ENCODE measurements around the gene LEMD1.
A peak's percentile ranks its signal among the peaks of the same experiment; 100 is the strongest.
"Not testable (repeated sequence)": the region's sequence is repeated elsewhere in the genome, so short reads cannot be mapped to it uniquely, and the experiment has no call there.

LEMD1 gene

GRCh38 chr1:205424901-205425600 lies 3.2 kb upstream of the LEMD1 start:
- no peak for DNase-seq

DNA sequence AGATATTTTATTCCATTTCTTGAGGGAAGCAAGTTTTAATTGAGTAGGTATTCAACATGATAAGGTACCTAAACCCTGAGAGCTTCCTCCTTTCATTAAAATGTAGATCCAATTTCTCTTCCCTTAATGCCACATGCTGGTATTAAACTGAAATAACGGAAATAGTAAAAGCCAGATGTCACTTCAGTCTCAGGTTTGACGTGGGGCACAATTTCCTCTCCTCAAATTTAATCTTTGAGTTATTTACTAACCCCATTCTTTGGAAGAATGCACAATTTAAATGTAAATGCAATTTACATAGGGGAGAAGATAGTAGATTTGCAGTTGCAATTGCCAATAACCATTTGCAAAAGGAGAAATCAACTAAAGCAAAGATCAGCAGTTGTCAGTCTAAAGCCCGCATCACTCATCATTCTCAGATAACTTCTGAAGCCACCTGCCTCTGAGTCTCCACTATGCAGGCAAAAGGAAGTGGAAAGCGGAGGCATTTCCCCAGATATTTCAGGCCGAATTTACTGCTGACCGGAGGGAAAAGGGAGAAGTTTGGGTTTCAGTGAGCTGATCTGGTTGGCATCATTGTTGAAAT lies 2.1 kb upstream of the LEMD1 start:
- DNase-seq: no peak

- peak; percentile 67 for DNase-seq
Measured at GRCh38 chr1:205422993-205423642, 1.3 kb upstream of the LEMD1 start.

GRCh38 chr1:205420938-205421337 lies 918 bp downstream of the LEMD1 start:
- no peak for DNase-seq

GRCh38 chr1:205417870-205418635 lies 3.8 kb downstream of the LEMD1 start:
- no peak for DNase-seq

DNA sequence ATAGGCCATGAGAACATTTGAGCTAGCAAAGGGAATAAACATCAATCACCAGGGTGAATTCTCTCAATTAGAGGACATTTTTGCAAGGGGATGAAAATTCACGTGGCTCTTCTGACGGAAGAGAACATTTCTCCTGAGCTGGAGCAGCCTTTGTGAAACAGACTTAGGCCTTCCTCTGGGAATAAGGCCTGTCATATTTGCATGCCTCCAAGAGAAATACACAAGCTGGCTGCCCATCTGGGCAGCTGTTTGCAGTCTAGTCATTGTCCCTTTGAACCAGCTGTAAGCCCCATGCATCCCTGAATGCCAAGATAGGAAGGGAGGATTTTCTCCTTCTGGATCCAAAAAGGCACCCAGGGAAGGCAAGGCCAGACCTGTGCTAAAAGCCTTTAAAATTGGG lies 5.5 kb downstream of the LEMD1 start:
- DNase-seq: no peak

DNA sequence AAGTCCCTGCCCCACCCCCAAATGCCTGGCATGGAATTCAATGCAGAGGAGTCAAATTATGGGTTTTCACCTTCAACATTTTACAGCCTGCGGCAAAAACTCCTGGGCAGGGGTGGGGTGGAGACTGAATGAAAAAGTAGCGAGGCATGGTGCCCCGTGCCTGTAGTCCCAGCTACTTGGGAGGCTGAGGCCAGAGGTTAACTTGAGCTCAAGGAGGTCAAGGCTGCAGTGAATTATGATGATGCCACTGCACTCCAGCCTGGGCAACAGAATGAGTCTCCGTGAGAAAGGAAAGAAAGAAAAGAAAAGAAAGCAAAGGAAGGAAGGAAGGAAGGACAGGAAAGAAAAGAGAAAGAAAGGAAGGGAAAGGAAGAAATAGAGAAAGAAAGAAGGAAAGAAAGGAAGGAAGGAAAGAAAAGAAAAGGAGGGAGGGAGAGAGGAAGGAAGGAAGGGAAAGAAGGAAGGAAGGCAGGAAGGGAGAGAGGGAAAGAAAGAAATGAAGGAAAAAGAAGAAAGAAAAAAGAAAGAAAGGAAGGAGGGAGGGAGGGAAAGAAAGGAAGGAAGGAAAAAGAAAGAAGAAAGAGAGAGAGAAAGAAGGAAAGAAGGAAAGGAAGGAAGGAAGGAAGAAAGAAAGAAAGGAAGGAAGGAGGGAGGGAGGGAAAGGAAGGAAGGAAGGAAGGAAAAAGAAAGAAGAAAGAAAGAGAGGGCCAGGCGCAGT lies 11.1 kb downstream of the LEMD1 start:
- DNase-seq: no peak

DNA sequence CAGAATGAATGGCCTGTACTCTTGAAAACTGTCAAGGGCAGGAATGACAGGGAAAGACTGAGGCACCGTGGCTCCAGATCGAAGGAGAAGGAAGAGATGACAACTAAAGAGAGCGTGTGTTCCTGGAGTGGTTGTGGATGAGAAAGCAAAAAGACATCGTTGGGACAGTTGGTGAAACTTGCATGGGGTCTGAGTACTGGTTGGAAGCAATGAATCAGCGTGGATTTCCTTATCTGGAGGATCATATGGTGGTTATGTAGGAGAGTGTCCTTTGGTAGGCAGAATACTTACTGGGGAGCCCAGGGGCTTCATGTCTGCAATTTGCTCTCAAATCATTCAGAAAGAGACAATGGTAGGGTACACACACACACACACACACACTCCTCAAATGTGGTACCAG lies 13.9 kb downstream of the LEMD1 start:
- no peak for DNase-seq

- DNase-seq: not testable (repeated sequence)
Measured at GRCh38 chr1:205406252-205406651, 15.6 kb downstream of the LEMD1 start.

- DNase-seq: not testable (repeated sequence)
Measured at GRCh38 chr1:205404484-205404883, 17.4 kb downstream of the LEMD1 start.

DNA sequence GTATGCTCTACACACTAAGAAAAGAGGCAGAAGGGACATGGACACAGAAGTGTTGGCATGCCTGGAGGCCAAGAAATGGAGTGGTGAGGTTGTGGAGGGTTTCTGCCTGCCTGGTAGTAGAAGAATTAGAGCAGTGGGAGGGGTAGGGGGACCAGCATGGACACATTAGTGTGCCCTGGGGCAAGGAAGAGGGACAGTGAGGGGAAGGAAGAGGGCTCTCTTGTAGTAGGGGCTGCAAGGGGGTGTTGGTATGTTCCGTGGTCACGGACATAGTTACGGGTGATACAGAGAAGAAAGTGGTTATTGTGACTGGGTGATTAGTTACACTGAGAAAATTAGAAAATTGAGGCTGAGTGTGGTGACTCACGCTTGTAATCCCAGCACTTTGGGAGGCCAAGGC lies 23.3 kb downstream of the LEMD1 start:
- no peak for DNase-seq

DNA sequence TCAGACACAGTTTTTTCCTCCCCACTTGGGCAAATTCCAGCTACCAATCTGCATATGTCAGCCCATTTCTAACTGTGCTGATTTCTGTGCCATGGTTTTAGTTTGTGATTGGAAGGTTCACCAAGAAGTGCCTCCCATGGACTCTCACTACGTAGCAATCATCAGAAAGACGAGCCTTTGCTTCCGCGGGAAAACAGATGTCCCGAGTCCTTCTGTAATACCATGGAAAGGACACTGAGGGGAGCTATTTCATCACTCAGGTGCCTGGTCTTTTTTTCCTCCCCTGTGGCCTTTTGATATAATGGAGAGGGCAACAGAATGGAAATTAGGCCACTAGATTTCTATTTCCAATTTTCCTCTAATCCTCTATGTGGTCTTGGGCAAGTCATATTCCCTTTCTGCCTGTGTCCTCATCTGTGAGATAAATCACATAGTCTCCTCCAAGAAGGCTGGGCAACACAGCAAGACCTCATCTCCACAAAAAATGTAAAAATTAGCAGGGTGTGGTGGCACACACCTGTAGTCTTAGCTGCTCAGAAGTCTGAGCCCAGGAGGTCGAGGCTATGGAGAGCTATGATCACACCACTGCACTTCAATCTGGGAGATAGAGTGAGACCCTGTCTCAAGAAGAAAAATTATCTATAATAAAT lies 24.8 kb downstream of the LEMD1 start:
- peak; percentile 76 for DNase-seq

- DNase-seq: no peak
Measured at GRCh38 chr1:205395616-205396015, 26.2 kb downstream of the LEMD1 start.

GRCh38 chr1:205392650-205393049 lies 29.2 kb downstream of the LEMD1 start:
- DNase-seq: no peak

- DNase-seq: no peak
Measured at GRCh38 chr1:205391386-205391785, 30.5 kb downstream of the LEMD1 start.

DNA sequence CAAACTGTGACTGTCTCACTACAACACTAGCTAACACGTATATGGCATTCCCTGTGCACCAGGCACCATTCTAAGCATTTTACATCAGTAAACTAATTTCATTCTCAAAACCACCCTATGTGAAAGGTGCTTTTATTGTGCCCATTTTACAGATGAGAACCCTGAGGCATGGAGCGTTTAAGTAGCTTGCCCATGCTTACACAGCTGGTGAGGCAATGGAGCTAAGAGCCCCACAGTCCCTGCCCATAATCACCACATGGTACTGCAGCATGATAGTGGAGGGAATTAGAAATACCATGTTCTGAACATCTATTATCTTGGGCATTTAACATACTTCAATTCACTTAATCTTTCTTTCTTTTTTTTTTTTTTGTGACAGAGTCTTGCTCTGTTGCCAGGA lies 34.0 kb downstream of the LEMD1 start:
- DNase-seq: no peak

DNA sequence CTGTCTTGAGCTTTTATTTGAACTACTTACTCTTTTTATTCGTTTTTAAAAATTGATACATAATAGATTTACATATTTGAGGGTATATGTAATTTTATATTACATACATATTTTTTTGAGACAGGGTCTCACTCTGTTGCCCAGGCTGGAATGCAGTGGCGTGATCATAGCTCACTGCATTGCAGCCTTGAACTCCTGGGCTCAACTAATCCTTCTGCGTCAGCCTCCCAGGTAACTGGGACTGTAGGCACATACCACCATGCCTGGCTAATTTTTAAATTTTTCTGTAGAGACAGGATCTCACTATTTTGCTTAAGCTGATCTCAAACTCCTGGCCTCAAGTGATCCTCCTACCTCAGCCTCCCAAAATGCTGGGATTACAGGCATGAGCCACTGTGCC lies 38.9 kb downstream of the LEMD1 start:
- DNase-seq: not testable (repeated sequence)

- DNase-seq: no peak
Measured at GRCh38 chr1:205382561-205382960, 39.3 kb downstream of the LEMD1 start.

DNA sequence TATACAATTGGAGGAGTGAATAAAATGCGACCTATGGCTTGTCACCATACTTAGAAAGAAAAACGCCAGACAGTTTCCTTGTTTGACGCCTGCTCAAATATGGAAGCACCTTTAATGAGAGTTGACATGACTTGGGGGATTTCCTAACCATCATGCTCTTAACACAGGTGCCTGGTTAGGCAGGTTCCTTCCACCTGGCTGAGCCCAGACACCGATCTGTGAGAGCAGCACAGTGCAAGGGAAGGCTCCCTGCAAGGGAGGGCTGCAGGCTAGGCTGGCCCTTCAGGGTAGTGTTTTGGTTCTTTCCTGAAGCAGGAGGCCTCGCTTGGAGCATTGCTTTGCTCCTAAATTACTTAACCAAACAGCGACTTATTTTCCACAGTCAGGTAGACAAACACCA lies 40.6 kb downstream of the LEMD1 start:
- no peak for DNase-seq

- no peak for DNase-seq
Measured at GRCh38 chr1:205380882-205381281, 41.0 kb downstream of the LEMD1 start.

- no peak for DNase-seq
Measured at GRCh38 chr1:205379056-205379455, 42.8 kb downstream of the LEMD1 start.

GRCh38 chr1:205377355-205377754 lies 44.5 kb downstream of the LEMD1 start:
- no peak for DNase-seq

All from NCI-H146 (cell line).